ENCODE data around the gene CRIM1. TPM values are rescaled to one million over a fixed set of nuclear protein-coding genes. Genes with fewer than 3 reads are reported as not detected.

The CRIM1 gene
- total RNA-seq, 1 donor, result 100 TPM

GRCh38 chr2:36329251-36329650 is 26.3 kb upstream of the CRIM1 start:
- no peak for TF ChIP-seq CTCF (IDR thresholded peaks at IDR 0.05; ENCODE audit: insufficient read depth, low read length)
- DNase-seq (ENCODE audit: low read depth), result peak; percentile 20
- no peak overlapping the region for H3K4me3 ChIP-seq (ENCODE audit: low read depth, low read length)

GRCh38 chr2:36329746-36330472 is 25.7 kb upstream of the CRIM1 start:
- DNase-seq (ENCODE audit: low read depth), result peak; percentile 40
- no peak overlapping the region for H3K4me3 ChIP-seq (ENCODE audit: low read depth, low read length)
- TF ChIP-seq CTCF (IDR thresholded peaks at IDR 0.05; ENCODE audit: insufficient read depth, low read length), result no peak

GRCh38 chr2:36330473-36331395 is 24.8 kb upstream of the CRIM1 start:
- H3K4me3 ChIP-seq (ENCODE audit: low read depth, low read length), result no peak overlapping the region
- DNase-seq (ENCODE audit: low read depth), result no peak
- no peak for TF ChIP-seq CTCF (IDR thresholded peaks at IDR 0.05; ENCODE audit: insufficient read depth, low read length)

- no peak overlapping the region for H3K4me3 ChIP-seq (ENCODE audit: low read depth, low read length)
- DNase-seq (ENCODE audit: low read depth), result no peak
- no peak for TF ChIP-seq CTCF (IDR thresholded peaks at IDR 0.05; ENCODE audit: insufficient read depth, low read length)
Observed at GRCh38 chr2:36333350-36334012, 22.1 kb upstream of the CRIM1 start.

- TF ChIP-seq CTCF (IDR thresholded peaks at IDR 0.05; ENCODE audit: insufficient read depth, low read length), result no peak
- DNase-seq (ENCODE audit: low read depth), result no peak
- no peak overlapping the region for H3K4me3 ChIP-seq (ENCODE audit: low read depth, low read length)
Observed at GRCh38 chr2:36335597-36335996, 20.0 kb upstream of the CRIM1 start.

- no peak overlapping the region for H3K4me3 ChIP-seq (ENCODE audit: low read depth, low read length)
- no peak for TF ChIP-seq CTCF (IDR thresholded peaks at IDR 0.05; ENCODE audit: insufficient read depth, low read length)
- DNase-seq (ENCODE audit: low read depth), result no peak
Observed at GRCh38 chr2:36336321-36336720, 19.3 kb upstream of the CRIM1 start.

Measured in fibroblast of the aortic adventitia (primary cell).